H9 (cell line): Measurements from ENCODE around the gene TGM3. TPM values are rescaled to one million over a fixed set of nuclear protein-coding genes. Genes with fewer than 3 reads are reported as not detected.

Experiments
- DNase-seq: peaks from one replicate; pipeline ENCODE4 v3.0.0-alpha.2; 2017
- H2AFZ ChIP-seq: one replicate; pipeline ENCODE4 v1.6.1; 2013; ENCODE audit warnings: mild to moderate bottlenecking, low read length, control low read depth, moderate library complexity
- H2AK5ac ChIP-seq: 2 replicates; pipeline ENCODE4 v1.6.1; 2013; ENCODE audit warnings: low read length, control low read depth, mixed read lengths; ENCODE audit not compliant: insufficient read length
- H2BK120ac ChIP-seq: one replicate; pipeline ENCODE4 v1.6.1; 2013; ENCODE audit warnings: low read depth, mild to moderate bottlenecking, low read length, control low read depth, inconsistent platforms; ENCODE audit not compliant: poor library complexity, severe bottlenecking
- H2BK12ac ChIP-seq: 2 replicates; pipeline ENCODE4 v1.6.1; 2013; ENCODE audit warnings: low read length, control low read depth, mixed read lengths, low read depth; ENCODE audit not compliant: insufficient read length
- H2BK15ac ChIP-seq: 2 replicates; pipeline ENCODE4 v1.6.1; 2013; ENCODE audit warnings: low read depth, low read length, control low read depth
- H2BK20ac ChIP-seq: one replicate; pipeline ENCODE4 v1.6.1; 2013; ENCODE audit warnings: low read depth, mild to moderate bottlenecking, low read length, control low read depth, inconsistent platforms; ENCODE audit not compliant: poor library complexity, severe bottlenecking
- H2BK5ac ChIP-seq: 2 replicates; pipeline ENCODE4 v1.6.1; 2013; ENCODE audit warnings: low read length, control low read depth, mixed read lengths; ENCODE audit not compliant: insufficient read length
- H3K14ac ChIP-seq: 2 replicates; pipeline ENCODE4 v1.6.1; 2013; ENCODE audit warnings: low read length, control low read depth; ENCODE audit not compliant: insufficient read depth
- H3K18ac ChIP-seq: 2 replicates; pipeline ENCODE4 v1.6.1; 2013; ENCODE audit warnings: low read depth, mild to moderate bottlenecking, mixed read lengths, low read length, control low read depth; ENCODE audit not compliant: insufficient read length
- H3K23ac ChIP-seq: 2 replicates; pipeline ENCODE4 v1.6.1; 2013; ENCODE audit warnings: low read length, control low read depth, mixed read lengths, low read depth; ENCODE audit not compliant: insufficient read length
- H3K23me2 ChIP-seq: 2 replicates; pipeline ENCODE4 v1.6.1; 2013; ENCODE audit warnings: low read depth, mild to moderate bottlenecking, mixed read lengths, low read length, control low read depth; ENCODE audit not compliant: insufficient read length, poor library complexity, severe bottlenecking
- H3K27ac ChIP-seq: 2 replicates; pipeline ENCODE4 v1.5.1; 2013; ENCODE audit warnings: low read length, control low read depth, mixed read lengths, low read depth; ENCODE audit not compliant: insufficient read length
- H3K27me3 ChIP-seq: 2 replicates; pipeline ENCODE4 v1.6.1; 2013; ENCODE audit warnings: low read length, control low read depth, inconsistent platforms; ENCODE audit not compliant: insufficient read depth
- H3K4ac ChIP-seq: 2 replicates; pipeline ENCODE4 v1.6.1; 2013; ENCODE audit warnings: low read depth, mild to moderate bottlenecking, control low read depth, inconsistent platforms, low read length, moderate library complexity
- H3K4me1 ChIP-seq: 2 replicates; pipeline ENCODE4 v1.6.1; 2013; ENCODE audit warnings: low read length, control low read depth, inconsistent platforms; ENCODE audit not compliant: insufficient read depth
- H3K4me2 ChIP-seq: 2 replicates; pipeline ENCODE4 v1.6.1; 2013; ENCODE audit warnings: low read length, control low read depth, mixed read lengths; ENCODE audit not compliant: insufficient read length, insufficient read depth
- H3K56ac ChIP-seq: 2 replicates; pipeline ENCODE4 v1.6.1; 2013; ENCODE audit warnings: low read depth, mild to moderate bottlenecking, mixed read lengths, low read length, control low read depth; ENCODE audit not compliant: insufficient read length
- H3K79me1 ChIP-seq: 2 replicates; pipeline ENCODE4 v1.6.1; 2013; ENCODE audit warnings: low read depth, mild to moderate bottlenecking, moderate library complexity, low read length, control low read depth, inconsistent platforms; ENCODE audit not compliant: insufficient read depth, poor library complexity, severe bottlenecking
- H3K79me2 ChIP-seq: 2 replicates; pipeline ENCODE4 v1.6.1; 2013; ENCODE audit warnings: low read length, control low read depth, inconsistent platforms; ENCODE audit not compliant: insufficient read depth
- H3K9ac ChIP-seq: 2 replicates; pipeline ENCODE4 v1.6.1; 2013; ENCODE audit warnings: low read length, control low read depth, mixed read lengths; ENCODE audit not compliant: insufficient read length; ENCODE audit errors: extremely low read depth
- H3K9me3 ChIP-seq: one replicate; pipeline ENCODE4 v1.6.1; 2013; ENCODE audit warnings: low read depth, low read length, inconsistent platforms; ENCODE audit not compliant: control insufficient read depth
- H3T11ph ChIP-seq: one replicate; pipeline ENCODE4 v1.6.1; 2013; ENCODE audit warnings: mild to moderate bottlenecking, low read length, control low read depth, inconsistent platforms
- H4K20me1 ChIP-seq: one replicate; pipeline ENCODE4 v1.6.1; 2013; ENCODE audit not compliant: control insufficient read depth, insufficient read length, insufficient read depth
- H4K5ac ChIP-seq: 2 replicates; pipeline ENCODE4 v1.6.1; 2013; ENCODE audit warnings: low read depth, mild to moderate bottlenecking, mixed read lengths, low read length, control low read depth; ENCODE audit not compliant: insufficient read length
- H4K8ac ChIP-seq: replicated peaks from 2 replicates; pipeline ENCODE4 v1.6.1; 2013; ENCODE audit warnings: low read length, control low read depth, mixed read lengths, low read depth; ENCODE audit not compliant: insufficient read length
- H4K91ac ChIP-seq: 2 replicates; pipeline ENCODE4 v1.6.1; 2013; ENCODE audit warnings: low read depth, mild to moderate bottlenecking, moderate library complexity, mixed read lengths, low read length, control low read depth; ENCODE audit not compliant: insufficient read length
- H3K27ac Mint-ChIP-seq, 3 experiments: 2 replicates in 2 of 3; 3 replicates in 1 of 3; pipeline ENCODE4 v1.8.0; 2020 to 2021; ENCODE audit warnings: mixed read lengths in 3 of 3, mild to moderate bottlenecking in 1 of 3, moderate library complexity in 1 of 3
- H3K27me3 Mint-ChIP-seq: 2 replicates; pipeline ENCODE4 v1.8.0; 2021; ENCODE audit warnings: low read depth, mild to moderate bottlenecking, moderate library complexity, mixed read lengths
- H3K36me3 Mint-ChIP-seq, 3 experiments: 2 replicates in 2 of 3; 3 replicates in 1 of 3; pipeline ENCODE4 v1.8.0; 2020 to 2021; ENCODE audit warnings: low read depth in 3 of 3, mixed read lengths in 3 of 3; ENCODE audit not compliant: insufficient read depth in 1 of 3
- H3K4me1 Mint-ChIP-seq, 2 experiments: 2 replicates each; pipeline ENCODE4 v1.8.0; 2020; ENCODE audit warnings: mixed read lengths in 2 of 2
- H3K4me3 Mint-ChIP-seq, 2 experiments: 2 replicates in 1 of 2; 3 replicates in 1 of 2; pipeline ENCODE4 v1.8.0; 2020 to 2021; ENCODE audit warnings: mild to moderate bottlenecking in 2 of 2, mixed read lengths in 2 of 2, moderate library complexity in 1 of 2
- H3K9me3 Mint-ChIP-seq, 2 experiments: 2 replicates in 1 of 2; 3 replicates in 1 of 2; pipeline ENCODE4 v1.8.0; 2020; ENCODE audit warnings: mild to moderate bottlenecking in 2 of 2, mixed read lengths in 2 of 2, moderate library complexity in 1 of 2
- CTCF ChIP-seq: fragments of 200-600 bp; sonication (generic); conservative IDR thresholded peaks from 3 replicates; pipeline ENCODE4 v1.8.0; 2021; ENCODE audit warnings: antibody characterized with exemption, mild to moderate bottlenecking
- WGBS: extraction: QIAGEN DNeasy Blood & Tissue Kit; methylation state at CpG from one replicate; pipeline ENCODE4 v1.1.7; 2013; ENCODE audit warnings: missing lambda C conversion rate, low lambda C conversion rate, mixed read lengths; ENCODE audit not compliant: insufficient read length; ENCODE audit errors: extremely low coverage; 5-methylcytosine and 5-hydroxymethylcytosine counted together
- total RNA-seq: library from RNA; stranded (reverse); gene quantifications from 2 replicates; pipeline ENCODE4 v1.2.1, GENCODE V29; 2021

TGM3 gene
- total RNA-seq, 1 experiment from 2014 or later: not detected

- H3K27me3 ChIP-seq: no peaks in the 10 kb centered on the region
- H2AK5ac ChIP-seq: no peak overlapping the region
- no peak overlapping the region for H3K14ac ChIP-seq
- no peaks in the 10 kb centered on the region for H3K79me2 ChIP-seq
- H3K27me3 Mint-ChIP-seq: no peaks in the 10 kb centered on the region
- no peaks in the 10 kb centered on the region for H3K9me3 ChIP-seq
- WGBS: no CpG with 5 or more reads among the region's 2 CpGs
- no peak overlapping the region for H4K8ac ChIP-seq
- H3T11ph ChIP-seq: no peak overlapping the region
- H3K4me1 Mint-ChIP-seq: no peaks in the 10 kb centered on the region
- no peak overlapping the region for H3K23ac ChIP-seq
- no peak overlapping the region for H2AFZ ChIP-seq
- H3K79me1 ChIP-seq: no peaks in the 10 kb centered on the region
- H3K23me2 ChIP-seq: no peaks in the 10 kb centered on the region
- H3K27ac Mint-ChIP-seq: no peak overlapping the region
- no peak overlapping the region for H4K5ac ChIP-seq
- no peak overlapping the region for H3K18ac ChIP-seq
- H3K4ac ChIP-seq: no peak overlapping the region
- no peak overlapping the region for H2BK5ac ChIP-seq
- no peak overlapping the region for H3K4me3 Mint-ChIP-seq
- no peaks in the 10 kb centered on the region for H3K9me3 Mint-ChIP-seq
- TF ChIP-seq CTCF: no peak
- no peak overlapping the region for H3K56ac ChIP-seq
- H3K36me3 Mint-ChIP-seq: no peaks in the 10 kb centered on the region
- no peak for DNase-seq
- no peak overlapping the region for H3K9ac ChIP-seq
- no peak overlapping the region for H2BK120ac ChIP-seq
- H2BK15ac ChIP-seq: no peak overlapping the region
- no peak overlapping the region for H2BK12ac ChIP-seq
- H2BK20ac ChIP-seq: no peak overlapping the region
- H4K91ac ChIP-seq: no peak overlapping the region
- H3K27ac ChIP-seq: no peak overlapping the region
- no peaks in the 10 kb centered on the region for H4K20me1 ChIP-seq
- no peak overlapping the region for H3K4me2 ChIP-seq
- no peaks in the 10 kb centered on the region for H3K4me1 ChIP-seq
Observed at GRCh38 chr20:2323051-2323450, 27.2 kb downstream of the TGM3 start.
